Stimulated activated CD4-positive, alpha-beta T cell treated with anti-CD3 and anti-CD28 coated beads, TNF-alpha, amount 100 ng/mL, for 1 hour (primary cell): Measurements from ENCODE around the gene MYH13.
"Not testable (repeated sequence)": the region's sequence is repeated elsewhere in the genome, so short reads cannot be mapped to it uniquely, and the experiment has no call there.

Experiments
- DNase-seq, 3 donors: peaks; one replicate each; pipeline ENCODE4 v3.0.0-alpha.2; 2020; ENCODE audit warnings: low read depth in 3 of 3, low spot score in 1 of 3

The MYH13 gene

DNA sequence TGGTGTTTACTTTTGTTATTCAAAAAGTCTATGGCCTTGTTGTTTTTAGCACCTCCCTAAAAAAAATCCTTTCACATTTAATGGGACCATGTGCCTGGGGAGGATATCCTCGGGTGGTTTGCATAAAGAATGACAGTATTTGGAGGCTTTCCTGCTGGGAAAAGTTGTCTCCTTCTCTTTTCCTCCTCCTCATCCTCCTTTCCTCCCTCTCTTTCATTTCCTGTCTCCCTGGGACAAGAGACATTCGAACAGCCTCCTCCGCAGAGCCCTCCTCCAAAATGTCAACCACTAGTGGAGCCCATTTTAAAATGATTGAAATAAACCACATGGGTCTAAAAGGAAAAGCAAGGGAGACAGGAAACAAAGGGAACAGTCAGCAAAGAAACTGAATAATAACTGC, 67.4 kb downstream of the MYH13 start:
- no peak for DNase-seq

DNA sequence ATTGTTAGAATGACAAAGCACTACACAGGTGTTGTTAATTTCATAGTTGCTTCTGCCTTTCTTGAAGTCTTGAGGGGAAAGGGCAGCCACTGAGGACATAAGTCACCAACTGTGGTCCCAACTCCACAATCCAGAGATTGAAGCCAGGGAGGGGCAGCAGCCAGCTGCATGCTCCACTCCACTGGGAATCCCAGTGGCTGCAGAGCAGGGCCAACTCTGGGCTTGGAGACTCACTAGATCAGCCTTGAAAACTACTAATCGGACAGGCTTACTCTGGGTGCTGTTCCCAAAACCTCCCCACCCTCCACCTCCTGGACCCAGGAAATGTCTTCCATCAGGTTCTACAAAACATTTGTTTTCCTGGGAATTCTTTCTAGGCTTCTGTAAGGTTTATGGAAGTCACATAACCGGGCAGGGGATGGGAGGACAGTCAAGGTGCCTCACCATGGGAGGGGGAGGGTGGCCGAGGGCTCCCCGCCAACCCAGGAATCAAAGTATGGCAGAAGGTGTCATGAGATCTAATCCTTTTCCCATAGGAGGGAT, 68.0 kb downstream of the MYH13 start:
- DNase-seq: no peak

DNA sequence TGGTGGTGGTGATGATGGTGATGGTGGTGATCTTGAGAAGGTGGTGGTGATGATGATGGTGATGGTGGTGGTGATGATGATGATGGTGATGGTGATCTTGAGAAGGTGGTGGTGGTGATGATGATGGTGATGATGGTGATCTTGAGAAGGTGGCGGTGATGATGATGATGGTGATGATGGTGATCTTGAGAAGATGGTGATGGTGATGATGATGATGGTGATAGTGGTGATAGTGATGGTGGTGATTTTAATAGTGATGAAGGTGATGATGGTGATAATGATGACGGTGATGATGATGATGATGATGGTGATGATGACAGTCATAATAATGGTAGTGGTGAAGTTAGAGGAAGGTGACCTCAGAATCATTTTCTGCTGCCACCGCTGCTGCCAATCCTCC, 75.1 kb downstream of the MYH13 start:
- DNase-seq: no peak

DNA sequence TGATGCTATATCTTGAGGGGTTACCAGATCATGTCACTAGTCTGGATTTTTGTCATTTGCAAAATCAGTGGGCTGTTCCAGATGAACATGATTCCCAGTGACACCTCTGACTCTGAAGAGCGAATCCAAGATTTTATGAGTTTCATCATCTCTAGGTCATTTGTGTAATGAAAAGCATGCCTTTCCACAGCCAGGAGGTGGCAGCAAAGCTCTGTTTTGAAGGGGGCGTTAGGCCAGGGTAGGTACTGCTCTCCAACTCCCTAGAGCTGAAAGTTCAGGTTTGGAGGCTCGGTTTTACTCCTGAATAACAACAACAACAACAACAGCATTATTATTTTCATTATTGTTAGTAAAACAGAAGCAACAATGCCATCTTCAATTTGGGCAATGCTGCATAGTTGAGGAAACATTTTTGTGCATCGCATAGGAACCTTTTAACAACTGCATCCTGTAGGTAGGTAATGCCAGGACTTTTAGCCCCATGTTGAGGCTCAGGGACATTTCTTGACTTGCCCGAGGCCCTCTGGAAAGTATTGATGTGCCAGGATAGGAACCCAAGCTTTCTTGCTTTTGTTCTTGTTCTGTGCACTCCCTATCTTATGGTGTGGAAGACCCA, 77.0 kb downstream of the MYH13 start:
- DNase-seq: no peak

DNA sequence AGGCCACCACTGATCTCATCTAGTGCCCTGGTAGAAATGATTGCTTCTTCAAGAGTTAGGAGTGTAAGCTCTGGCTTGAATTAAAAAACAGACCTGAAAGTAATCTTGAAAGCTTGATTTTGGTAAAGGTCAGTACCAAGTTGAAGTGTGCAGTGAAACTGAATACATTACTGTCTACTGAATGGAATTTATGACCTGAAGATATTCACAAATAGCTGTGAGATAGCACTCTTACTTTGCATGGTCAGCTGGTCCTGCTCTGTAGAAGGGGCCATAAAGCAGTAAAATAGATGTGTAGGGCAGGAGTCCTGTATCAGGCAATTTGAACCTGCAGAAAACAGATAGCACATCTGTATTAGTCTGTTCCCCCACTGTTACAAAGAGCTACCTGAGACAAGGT, 78.6 kb downstream of the MYH13 start:
- DNase-seq: no peak

DNA sequence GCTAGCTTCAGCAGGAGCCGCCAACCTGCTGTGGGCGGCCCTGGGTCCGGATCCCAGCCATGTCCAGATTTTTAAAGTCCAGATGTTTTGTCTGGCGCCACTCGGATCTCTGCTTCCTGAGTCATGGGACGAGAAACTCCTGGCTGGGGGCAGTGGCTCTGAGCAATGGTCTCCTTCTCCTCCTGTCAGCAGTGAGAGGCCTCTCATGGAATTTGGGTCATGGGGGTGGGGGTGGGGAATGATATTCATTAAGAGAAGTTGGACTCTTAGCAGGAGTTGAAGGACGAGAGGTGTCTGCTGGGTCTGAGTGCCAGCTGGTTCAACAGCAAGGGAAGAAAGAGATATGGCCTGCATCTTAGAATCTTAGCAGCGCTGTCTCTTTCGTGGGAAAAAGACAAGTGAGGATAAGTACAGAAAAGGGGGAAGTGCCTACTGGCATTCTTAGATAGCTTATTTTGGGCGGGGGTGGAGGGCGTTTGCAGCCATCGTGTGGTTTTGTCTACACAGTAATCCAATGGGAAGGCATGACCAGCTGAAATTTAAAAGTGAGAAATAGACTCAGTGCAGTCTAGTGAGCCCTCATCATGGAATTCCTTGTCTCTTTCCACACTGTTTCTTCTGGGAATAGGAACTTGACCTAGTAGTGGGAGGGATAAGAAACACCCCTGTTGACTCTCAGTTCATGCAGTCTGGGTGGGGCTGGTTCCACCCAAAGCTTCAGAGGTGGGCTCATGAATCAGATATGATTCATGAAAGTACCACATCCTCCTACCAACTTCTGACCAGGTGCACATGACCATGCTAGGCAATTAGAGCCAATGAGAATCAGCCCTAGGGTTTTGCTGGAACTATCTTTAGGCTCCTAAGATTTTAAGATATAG, 80.5 kb downstream of the MYH13 start:
- no peak for DNase-seq

DNA sequence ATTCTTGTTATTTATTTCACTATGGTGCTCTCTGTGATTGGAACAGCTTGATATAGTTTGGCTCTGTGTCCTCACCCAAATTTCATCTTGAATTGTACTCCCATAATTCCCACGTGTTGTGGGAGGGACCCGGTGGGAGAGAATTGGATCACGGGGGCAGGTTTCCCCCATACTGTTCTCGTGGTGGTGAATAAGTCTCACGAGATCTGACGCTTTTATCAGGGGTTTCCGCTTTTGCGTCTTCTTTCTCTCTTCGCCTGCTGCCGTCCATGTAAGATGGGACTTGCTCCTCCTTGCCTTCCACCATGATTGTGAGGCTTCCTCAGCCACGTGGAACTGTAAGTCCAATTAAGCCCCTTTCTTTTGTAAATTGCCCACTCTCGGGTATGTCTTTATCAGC, 81.2 kb downstream of the MYH13 start:
- DNase-seq: not testable (repeated sequence)

DNA sequence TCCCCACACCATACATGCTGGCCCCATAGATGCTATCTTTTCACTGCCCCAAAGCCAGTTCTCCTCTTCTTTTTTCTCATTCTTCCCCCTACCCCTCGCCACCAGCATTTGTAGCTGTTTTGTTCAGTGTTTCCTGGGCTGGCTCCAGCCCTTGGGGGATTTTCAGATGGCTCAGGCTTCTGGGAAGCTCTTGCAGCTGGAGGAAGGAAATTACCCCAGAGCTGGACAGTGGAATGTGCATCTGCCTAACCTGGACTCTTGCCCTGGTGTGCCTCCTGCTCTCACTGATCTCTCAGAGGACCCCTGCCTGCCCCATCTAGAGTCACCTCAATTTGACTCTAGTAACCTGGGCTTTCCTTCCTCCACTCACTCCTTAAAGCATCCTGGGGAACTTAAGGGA, 82.8 kb downstream of the MYH13 start:
- no peak for DNase-seq

DNA sequence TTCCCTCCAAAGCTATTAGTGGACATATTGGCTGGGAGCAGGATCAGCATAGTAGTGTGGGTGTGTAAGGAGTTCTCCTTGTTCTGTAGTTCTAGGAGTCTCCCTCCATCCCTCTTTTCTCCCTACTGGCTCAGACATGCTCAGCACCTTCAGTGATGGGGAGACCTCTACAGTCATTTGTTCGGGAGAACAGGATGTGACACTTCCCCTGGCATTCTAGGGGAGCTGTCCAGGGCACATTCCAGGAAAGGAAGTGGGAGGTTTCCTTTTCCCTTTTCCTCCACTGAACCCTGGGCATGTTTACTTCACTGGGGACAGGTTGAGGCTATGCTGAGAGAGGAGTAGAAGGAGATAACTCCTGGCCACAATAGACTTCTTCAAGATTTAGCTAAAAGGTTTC, 86.5 kb downstream of the MYH13 start:
- no peak for DNase-seq

DNA sequence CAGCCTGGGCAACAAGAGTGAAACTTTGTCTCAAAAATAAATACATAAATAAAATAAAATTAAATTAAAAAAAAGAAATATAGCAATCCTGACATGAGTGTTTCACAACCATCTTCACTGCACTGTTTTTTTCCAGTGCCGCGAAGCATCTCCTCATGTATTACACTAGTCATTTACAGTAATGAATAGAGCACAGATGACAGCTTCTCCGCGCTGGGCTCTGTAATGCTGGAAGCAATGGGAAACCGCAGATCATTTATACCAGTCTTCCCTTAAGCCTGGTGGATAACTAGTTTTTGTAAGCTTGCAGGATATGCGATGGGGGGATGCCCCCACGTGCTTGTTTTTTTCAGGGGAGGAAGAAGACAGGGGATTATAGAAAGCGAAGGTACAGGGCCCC, 86.9 kb downstream of the MYH13 start:
- no peak for DNase-seq

DNA sequence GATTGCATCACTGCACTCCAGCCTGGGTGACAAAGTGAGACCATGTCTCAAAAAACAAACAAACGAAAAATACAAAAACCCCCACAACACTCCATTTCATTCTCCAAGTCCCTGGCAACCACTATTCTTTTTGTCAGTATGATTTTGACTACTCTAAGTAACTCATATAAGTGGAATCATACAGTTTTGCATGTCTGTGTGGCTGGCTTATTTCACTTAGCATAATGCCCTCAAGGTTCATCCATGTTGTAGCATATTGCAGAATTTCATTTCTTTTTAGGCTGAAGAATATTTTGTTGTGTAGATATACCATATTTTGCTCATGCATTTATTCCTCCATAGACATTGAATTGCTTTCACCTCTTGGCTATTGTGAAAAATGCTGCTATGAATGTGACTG, 92.7 kb downstream of the MYH13 start:
- no peak for DNase-seq

DNA sequence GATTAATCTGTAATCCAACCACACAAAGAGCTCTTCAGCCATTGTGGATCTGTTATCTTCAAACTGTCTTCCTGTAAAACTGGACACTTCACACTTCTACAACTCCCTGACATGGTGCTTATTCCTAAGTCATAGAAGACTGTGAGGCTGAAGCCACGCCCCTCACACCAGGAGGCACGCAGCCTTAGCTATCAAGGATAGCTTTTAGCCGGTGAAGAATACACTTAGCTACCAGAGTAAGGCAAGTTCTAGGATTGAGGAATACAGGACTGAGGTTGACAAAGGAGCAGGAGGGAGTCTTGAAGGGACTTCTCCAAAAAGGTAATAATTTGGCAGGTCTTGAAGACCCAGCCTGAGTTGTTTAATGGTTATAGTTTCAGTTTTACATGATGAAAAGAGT, 94.6 kb downstream of the MYH13 start:
- no peak for DNase-seq

DNA sequence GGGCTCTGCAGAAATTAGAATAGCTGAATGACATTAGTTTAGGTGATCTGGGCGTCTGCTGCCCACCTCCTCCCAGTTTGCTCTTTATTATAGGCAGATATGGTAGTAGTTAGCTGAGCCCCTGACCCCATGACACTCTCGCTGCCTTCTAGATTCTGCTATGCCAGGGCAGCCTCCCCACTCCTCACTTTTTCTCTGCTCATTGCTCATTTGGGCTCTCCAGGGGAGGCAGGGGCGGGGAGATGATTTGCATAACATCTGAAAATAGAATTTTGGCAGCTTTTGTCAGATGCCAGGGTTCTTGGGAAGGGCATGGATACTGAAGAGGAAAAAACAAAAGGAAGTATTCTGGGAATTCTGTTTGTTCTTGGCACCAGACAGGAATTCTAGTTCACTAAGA, 96.4 kb downstream of the MYH13 start:
- DNase-seq: no peak

DNA sequence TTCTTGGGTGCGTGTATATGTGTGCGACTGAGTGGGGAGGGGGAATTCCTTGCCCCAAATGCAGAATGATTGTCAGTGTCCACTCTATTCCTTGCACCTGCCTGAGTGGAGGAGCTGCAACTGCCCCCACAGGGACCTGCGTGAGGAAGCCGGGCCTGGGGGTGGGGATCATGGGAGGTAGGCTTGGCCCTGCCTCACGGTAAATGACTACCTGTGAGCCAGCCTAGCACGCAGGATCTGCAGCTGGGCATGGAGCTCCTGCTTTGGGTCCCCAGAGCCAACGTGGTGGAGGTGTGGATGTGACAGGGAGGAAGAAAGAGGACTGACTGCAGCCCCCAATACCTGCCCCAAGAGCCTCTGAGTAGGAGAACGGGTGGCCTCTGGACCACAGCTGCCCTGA, 97.4 kb downstream of the MYH13 start:
- DNase-seq: no peak

DNA sequence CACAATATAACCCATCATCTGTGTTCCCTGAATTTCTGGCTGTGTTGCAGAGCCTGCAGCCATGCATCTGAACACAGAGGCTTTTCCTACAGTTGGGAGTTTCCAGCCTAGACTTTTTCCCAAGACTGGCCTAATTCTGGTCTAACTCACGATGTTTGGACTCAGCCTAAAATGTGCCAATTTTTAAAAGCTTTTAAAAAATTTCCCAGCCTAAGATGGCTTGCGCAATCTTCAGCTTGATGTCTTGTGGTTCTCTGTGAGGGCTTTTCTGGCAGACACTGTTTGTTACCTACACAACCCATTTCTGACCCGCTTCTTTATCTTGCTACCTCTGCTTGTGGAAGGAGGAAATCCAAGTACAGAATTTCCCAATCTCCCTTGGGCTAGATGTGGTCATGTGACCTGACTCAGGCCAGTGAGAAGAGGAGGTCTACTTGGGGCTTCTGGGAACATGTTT, 101.7 kb downstream of the MYH13 start:
- no peak for DNase-seq

DNA sequence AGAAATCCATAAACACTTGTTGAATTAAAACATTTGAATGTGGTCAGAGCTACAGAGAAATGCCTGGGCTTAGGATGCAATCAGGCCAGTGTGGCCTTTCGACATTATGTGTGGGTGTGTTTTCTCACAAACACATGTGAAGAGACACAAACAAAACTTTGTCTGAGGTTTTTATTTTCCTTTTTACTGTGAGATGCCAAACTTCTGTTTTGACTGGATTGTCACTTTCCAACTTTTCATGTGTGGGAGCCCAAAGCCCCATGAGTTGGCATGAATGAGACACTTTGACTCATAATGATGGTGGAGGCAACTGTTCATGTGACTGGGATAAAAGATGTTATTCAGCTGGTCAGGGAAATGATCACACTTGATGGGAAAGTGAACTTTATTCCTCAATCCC, 102.5 kb downstream of the MYH13 start:
- DNase-seq: no peak

DNA sequence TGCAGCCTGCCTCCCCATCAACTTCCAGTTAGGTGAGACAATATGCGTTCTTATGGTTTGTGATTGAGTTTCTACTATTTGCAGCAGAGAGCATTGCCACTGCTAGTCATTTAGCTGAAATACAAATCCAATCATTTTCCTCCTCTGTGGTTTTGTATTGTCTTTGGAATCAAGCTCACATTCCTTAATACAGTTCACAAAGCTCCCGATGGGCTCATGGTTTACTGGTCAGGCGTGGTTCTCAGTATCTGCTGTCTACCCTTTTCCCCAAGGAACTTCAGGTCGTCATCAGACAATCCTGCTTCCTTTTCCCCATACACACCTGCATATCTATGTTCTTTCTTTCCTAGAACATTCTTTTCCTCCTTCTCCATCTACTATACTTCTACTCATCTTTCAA, 104.8 kb downstream of the MYH13 start:
- no peak for DNase-seq

DNA sequence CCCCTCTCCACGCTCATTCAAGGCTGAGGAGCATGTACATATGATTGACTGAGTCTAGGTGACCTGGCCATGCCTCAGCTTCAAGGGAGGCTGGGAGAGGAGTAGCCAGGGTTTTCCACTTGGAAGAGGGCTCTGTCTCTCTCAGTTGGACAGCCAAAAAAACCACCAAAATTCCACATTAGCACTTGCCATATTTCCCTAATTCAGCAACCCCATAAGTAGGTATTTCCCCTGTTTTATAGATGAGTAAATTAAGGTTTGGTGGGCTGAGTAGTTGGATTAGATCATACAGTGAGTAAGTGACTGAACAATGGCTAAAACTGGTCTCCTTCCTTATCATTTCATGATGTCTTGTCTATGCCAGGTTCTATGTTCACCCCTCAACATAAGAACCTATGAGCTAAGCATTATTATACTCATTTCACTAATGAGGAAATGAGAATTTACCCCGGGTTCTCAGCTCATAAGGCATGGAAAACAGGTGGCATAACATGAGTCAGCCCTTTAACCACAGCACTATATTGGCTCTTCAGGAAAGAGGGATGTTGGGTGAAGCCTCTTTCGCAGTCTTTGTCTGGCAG, 106.4 kb downstream of the MYH13 start:
- no peak for DNase-seq

DNA sequence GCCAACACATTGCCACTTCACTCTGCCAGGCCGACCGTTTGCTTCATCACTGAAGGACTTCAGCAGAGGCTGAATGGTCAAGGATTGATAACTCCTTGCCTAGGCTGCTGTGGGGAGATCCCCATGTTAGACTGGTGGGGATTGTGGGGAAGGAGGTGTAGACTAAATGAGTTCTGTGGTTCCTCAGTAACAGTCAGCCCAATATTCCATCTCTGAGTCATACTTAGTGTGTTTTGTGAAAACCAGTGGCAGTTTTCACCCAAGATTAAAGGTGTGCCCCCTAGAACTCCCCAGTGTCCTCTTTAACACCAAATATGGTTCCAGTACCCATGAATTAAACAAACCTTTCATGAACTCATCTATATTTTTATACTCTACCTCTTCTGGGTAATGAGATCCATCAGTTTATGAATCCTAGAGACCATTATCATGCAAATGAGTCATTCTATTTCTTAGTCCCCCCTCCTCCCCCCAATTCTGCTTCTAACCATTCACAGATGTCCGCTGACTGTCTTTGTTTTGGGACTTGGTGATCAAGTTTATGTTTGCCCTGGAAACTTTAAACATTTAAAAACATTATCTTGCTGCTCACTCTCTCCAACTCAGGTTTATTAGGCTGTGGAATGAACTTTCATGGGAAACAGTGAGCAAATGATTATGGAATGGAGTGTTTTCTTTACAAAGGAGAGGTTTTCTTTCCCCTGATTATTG, 107.6 kb downstream of the MYH13 start:
- no peak for DNase-seq

DNA sequence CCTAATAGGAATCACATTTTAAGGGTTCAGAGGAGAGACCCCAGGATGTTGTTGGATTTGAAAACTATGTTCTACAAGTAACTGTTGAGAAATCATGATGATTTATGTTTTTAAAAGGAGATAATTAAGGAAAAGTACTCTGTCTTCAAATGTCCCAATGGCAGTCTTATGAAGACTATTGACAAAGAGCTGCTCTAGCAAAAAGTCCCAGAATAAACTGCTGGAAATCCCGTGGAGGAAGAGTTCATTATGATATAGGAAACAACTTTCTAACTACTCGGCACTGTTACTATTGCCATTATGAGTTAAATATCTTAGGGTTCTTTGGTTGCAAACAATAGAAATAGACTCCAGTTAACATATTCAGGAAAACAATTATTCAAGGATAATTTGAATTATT, 108.8 kb downstream of the MYH13 start:
- DNase-seq: no peak

DNA sequence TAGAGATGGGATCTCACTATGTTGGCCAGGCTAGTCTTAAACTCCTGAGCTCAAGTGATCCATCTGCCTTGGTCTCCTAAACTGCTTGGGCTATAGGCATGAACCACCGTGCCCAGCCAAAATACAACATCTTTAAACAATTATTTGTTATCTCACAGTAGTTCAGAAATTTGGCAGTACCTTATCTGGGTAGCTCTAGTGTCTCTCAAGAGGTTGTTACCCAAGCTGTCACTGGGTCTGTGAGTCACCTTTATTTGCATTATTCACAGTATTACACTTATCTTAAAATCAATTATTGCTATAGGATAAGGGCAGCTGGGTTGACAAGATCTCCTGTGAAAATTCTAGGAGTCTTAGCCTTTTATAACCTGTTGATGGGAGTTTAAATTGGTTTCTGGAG, 110.4 kb downstream of the MYH13 start:
- no peak for DNase-seq

DNA sequence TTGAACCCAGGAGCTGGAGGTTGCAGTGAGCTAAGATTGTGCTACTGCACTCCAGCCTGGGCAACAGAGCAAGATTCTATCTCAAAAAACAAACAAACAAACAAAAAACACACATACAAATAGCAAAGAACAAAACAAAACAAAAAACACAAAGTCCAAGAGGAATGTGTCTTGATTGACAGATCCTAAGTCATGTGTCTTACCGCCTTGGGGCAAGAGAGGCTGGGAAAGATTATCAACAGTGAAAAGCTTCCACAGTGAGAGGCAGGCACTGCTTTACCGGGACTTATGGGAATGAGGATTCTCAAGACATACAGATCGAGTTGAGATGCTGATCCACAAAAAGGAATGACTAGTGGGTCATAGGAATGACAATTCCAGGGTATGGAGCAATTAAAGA, 111.7 kb downstream of the MYH13 start:
- no peak for DNase-seq
